Endothelial cell of umbilical vein (primary cell): ENCODE results near the gene THBD. TPM values are rescaled to one million over a fixed set of nuclear protein-coding genes. Genes with fewer than 3 reads are reported as not detected.

Experiments used
- BruUV-seq: library from RNA; stranded (reverse); fragments of 400-500 nt; replicated peaks from 2 replicates; lab custom pipeline; 2021; lab: Mats Ljungman, UMichigan
- CTCF ChIA-PET: fragments of 300-600, 350-600 bp; sonication (Branson Sonifier 250); formaldehyde crosslinking; loops from one replicate; lab custom pipeline; 2021; ENCODE audit warnings: antibody characterized with exemption, inconsistent platforms; lab: Charles Lee
- POLR2A ChIA-PET: fragments of 300-600, 350-600 bp; sonication (Branson Sonifier 250); formaldehyde crosslinking; loops from one replicate; lab custom pipeline; 2021; ENCODE audit warnings: antibody characterized with exemption, inconsistent platforms; lab: Charles Lee
- DNase-seq: peaks from one replicate; pipeline ENCODE4 v3.0.0-alpha.2; 2011; ENCODE audit warnings: low read depth, low spot score
- FAIRE-seq: peaks from 2 replicates; lab custom pipeline; 2011; peaks lifted over from hg19 to GRCh38; lab: Jason Lieb, UNC
- H2AFZ ChIP-seq: 2 replicates; pipeline ENCODE4 v1.6.0; 2012; ENCODE audit warnings: low read depth, low read length, control low read depth, inconsistent platforms
- H3K27ac ChIP-seq: 2 replicates; pipeline ENCODE4 v1.5.1; 2011; ENCODE audit warnings: low read depth, mild to moderate bottlenecking, control low read depth, low read length, moderate library complexity; ENCODE audit not compliant: insufficient read depth
- H3K27me3 ChIP-seq, 2 experiments: 2 replicates each; pipeline versions ENCODE4 v1.6.0 to v1.6.1; 2011; ENCODE audit warnings: low read length in 2 of 2, mixed read lengths in 1 of 2; ENCODE audit not compliant: control insufficient read depth in 2 of 2, insufficient read depth in 2 of 2
- H3K36me3 ChIP-seq, 2 experiments: 2 replicates in 1 of 2; 3 replicates in 1 of 2; pipeline ENCODE4 v1.5.1; 2011; ENCODE audit warnings: low read length in 2 of 2, mild to moderate bottlenecking in 1 of 2, moderate library complexity in 1 of 2; ENCODE audit not compliant: control insufficient read depth in 2 of 2, insufficient read depth in 2 of 2; ENCODE audit errors: extremely low read depth in 1 of 2
- H3K4me1 ChIP-seq: 3 replicates; pipeline ENCODE4 v1.5.1; 2011; ENCODE audit warnings: mild to moderate bottlenecking, low read length; ENCODE audit not compliant: control insufficient read depth, insufficient read depth; ENCODE audit errors: extremely low read depth
- H3K4me2 ChIP-seq: 2 replicates; pipeline ENCODE4 v1.6.1; 2011; ENCODE audit warnings: low read length, control low read depth, mixed read lengths; ENCODE audit not compliant: insufficient read depth
- H3K4me3 ChIP-seq, 3 experiments: fragments of 200-600 bp in 1 of 3; sonication (generic), shearing (Covaris generic) in 1 of 3; replicated peaks in 1 of 3; 2 replicates each; pipeline ENCODE4 v1.5.1; 2011 to 2016; ENCODE audit warnings: control low read depth in 3 of 3, low read length in 3 of 3, mild to moderate bottlenecking in 2 of 3, inconsistent platforms in 1 of 3, low read depth in 1 of 3, moderate library complexity in 1 of 3; ENCODE audit not compliant: insufficient read depth in 1 of 3
- H3K79me2 ChIP-seq: 2 replicates; pipeline ENCODE4 v1.6.0; 2012; ENCODE audit warnings: low read length, inconsistent platforms; ENCODE audit not compliant: control insufficient read depth, insufficient read depth
- H3K9ac ChIP-seq: replicated peaks from 2 replicates; pipeline ENCODE3; 2011; ENCODE audit warnings: low read length, control low read depth; ENCODE audit not compliant: insufficient read depth; ENCODE audit errors: extremely low read depth
- H3K9me1 ChIP-seq: replicated peaks from 3 replicates; pipeline ENCODE4 v1.6.0; 2011; ENCODE audit warnings: mild to moderate bottlenecking, low read length; ENCODE audit not compliant: control insufficient read depth, insufficient read depth; ENCODE audit errors: extremely low read depth
- H3K9me3 ChIP-seq: replicated peaks from 2 replicates; pipeline ENCODE4 v1.5.1; 2012; ENCODE audit warnings: low read length, inconsistent platforms; ENCODE audit not compliant: control insufficient read depth, insufficient read depth
- H4K20me1 ChIP-seq: replicated peaks from 2 replicates; pipeline ENCODE3; 2011; ENCODE audit warnings: mild to moderate bottlenecking, low read length; ENCODE audit not compliant: control insufficient read depth, insufficient read depth; ENCODE audit errors: extremely low read depth
- EZH2 ChIP-seq: IDR thresholded peaks from 2 replicates; pipeline ENCODE4 v1.6.1; 2012; ENCODE audit warnings: borderline replicate concordance, low read depth, mild to moderate bottlenecking, moderate library complexity, low read length, inconsistent platforms; ENCODE audit not compliant: severe bottlenecking
- FOS ChIP-seq: IDR thresholded peaks from 2 replicates; pipeline ENCODE4 v1.6.1; 2011; ENCODE audit warnings: mild to moderate bottlenecking, low read length, moderate library complexity, borderline replicate concordance; ENCODE audit not compliant: insufficient read depth
- GATA2 ChIP-seq: IDR thresholded peaks from 2 replicates; pipeline ENCODE4 v1.7.0; 2011; ENCODE audit warnings: low read depth, mild to moderate bottlenecking, moderate library complexity, mixed read lengths, low read length; ENCODE audit not compliant: insufficient read length, insufficient read depth
- JUN ChIP-seq: IDR thresholded peaks from 2 replicates; pipeline ENCODE4 v1.6.1; 2011; ENCODE audit warnings: borderline replicate concordance, low read depth; ENCODE audit not compliant: insufficient read length, insufficient read depth
- MYC ChIP-seq: IDR thresholded peaks from one replicate; pipeline ENCODE4 v1.6.1; 2011; ENCODE audit warnings: mild to moderate bottlenecking, low read depth, low read length
- POLR2A ChIP-seq: IDR thresholded peaks from 2 replicates; pipeline ENCODE4 v1.6.1; 2012; ENCODE audit warnings: low read depth, mild to moderate bottlenecking, control low read depth, low read length
- POLR2AphosphoS5 ChIP-seq: IDR thresholded peaks from 2 replicates; pipeline ENCODE4 v1.6.1; 2012; ENCODE audit warnings: low read depth, mild to moderate bottlenecking, control low read depth, low read length, moderate library complexity; ENCODE audit not compliant: insufficient read depth
- dilution Hi-C: fragments of 300-500 bp; cut with MboI; formaldehyde crosslinking; loops from one replicate; pipeline ENCODE4 v1.15.0; 2019; ENCODE audit warnings: low sequenced_read_pairs; ENCODE audit not compliant: extremely low pct_ligation_motif_present
- intact Hi-C: fragments of 100-400 bp; cut with micrococcal nuclease; formaldehyde crosslinking; loops from one replicate; pipeline ENCODE4 v1.10.0; 2022
- polyA plus RNA-seq, 4 experiments: library from polyadenylated mRNA; depleted of rRNA in 3 of 4; stranded (reverse) in 3 of 4; unstranded in 1 of 4; fragments of >200 nt; gene quantifications; 2 replicates each; pipeline versions ENCODE4 v1.2.1 to v1.2.3, GENCODE V29; 2011 to 2012; ENCODE audit warnings: missing spikeins in 1 of 4
- total RNA-seq: library from RNA; stranded (reverse); gene quantifications from 2 replicates; pipeline ENCODE4 v1.2.3, GENCODE V29; 2021
- TF ChIP-seq, protein P1 (sequence below), 2 donors: IDR thresholded peaks; 1 replicate in 1 of 2; 2 replicates in 1 of 2; pipeline ENCODE4 v1.5.1; 2011; ENCODE audit warnings: low read length in 2 of 2, mild to moderate bottlenecking in 2 of 2, moderate library complexity in 2 of 2, control low read depth in 1 of 2, inconsistent platforms in 1 of 2, low read depth in 1 of 2; ENCODE audit not compliant: insufficient read depth in 1 of 2; ENCODE audit errors: extremely low read depth in 1 of 2
- TF ChIP-seq, protein P2 (sequence below): IDR thresholded peaks from 2 replicates; pipeline ENCODE4 v1.6.1; 2011; ENCODE audit not compliant: insufficient read depth, insufficient read length

Gene THBD
- total and polyA plus RNA-seq, 2 donors (not counting 3 experiments of a cell fraction or from before 2014, with no cell fraction given): 17.1 to 28.0 TPM

DNA sequence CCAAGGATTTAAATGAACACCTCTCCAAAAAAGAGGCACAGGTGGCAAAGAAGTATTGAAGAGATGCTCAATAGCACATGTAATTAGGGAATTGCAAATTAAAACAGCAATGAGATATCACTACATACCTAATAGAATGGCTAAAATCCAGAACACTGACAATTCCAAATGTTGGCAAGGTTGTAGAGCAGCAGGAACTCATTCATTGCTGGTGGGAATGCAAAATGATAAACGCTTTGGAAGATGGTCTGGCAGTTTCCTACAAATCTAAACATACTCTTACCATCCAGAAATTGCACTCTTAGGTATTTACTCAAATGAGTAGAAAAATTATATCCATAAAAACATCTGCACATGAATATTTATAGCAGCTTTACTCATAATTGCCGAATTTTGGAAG, 19.6 kb upstream of the THBD start:
- Histone ChIP-seq H3K9me1 (no peaks in the 10 kb centered on the region), H3K9me3 (no peaks in the 10 kb centered on the region), H3K9ac (no peak overlapping the region), H2AFZ (no peak overlapping the region), H3K79me2 (no peaks in the 10 kb centered on the region), H3K36me3 (no peaks in the 10 kb centered on the region), H3K27ac (no peak overlapping the region), H3K4me3 (no peak overlapping the region), H3K27me3 (no peaks in the 10 kb centered on the region), H4K20me1 (no peaks in the 10 kb centered on the region), H3K4me2 (no peak overlapping the region), H3K4me1 (peaks cover 19% of the 10 kb centered on the region)
- intact Hi-C loops: no loop called here
- no TSS peak for BruUV-seq
- ChIA-PET CTCF (interaction anchor here (1.0 to 1.3 kb wide), 3 partner anchors 18 to 272 kb away, joined by 3 to 4 read pairs (median 3); no protein-coding TSS in a partner anchor), POLR2A (no interaction called here)
- dilution Hi-C loops: no loop called here
- TF ChIP-seq, protein P1, sequence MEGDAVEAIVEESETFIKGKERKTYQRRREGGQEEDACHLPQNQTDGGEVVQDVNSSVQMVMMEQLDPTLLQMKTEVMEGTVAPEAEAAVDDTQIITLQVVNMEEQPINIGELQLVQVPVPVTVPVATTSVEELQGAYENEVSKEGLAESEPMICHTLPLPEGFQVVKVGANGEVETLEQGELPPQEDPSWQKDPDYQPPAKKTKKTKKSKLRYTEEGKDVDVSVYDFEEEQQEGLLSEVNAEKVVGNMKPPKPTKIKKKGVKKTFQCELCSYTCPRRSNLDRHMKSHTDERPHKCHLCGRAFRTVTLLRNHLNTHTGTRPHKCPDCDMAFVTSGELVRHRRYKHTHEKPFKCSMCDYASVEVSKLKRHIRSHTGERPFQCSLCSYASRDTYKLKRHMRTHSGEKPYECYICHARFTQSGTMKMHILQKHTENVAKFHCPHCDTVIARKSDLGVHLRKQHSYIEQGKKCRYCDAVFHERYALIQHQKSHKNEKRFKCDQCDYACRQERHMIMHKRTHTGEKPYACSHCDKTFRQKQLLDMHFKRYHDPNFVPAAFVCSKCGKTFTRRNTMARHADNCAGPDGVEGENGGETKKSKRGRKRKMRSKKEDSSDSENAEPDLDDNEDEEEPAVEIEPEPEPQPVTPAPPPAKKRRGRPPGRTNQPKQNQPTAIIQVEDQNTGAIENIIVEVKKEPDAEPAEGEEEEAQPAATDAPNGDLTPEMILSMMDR (IDR thresholded peaks at IDR 0.05; ENCODE audit: extremely low read depth in 1 of 2, insufficient read depth in 1 of 2, low read depth in 1 of 2, low read length in 2 of 2): no peak
- TF ChIP-seq POLR2AphosphoS5 (no peak), EZH2 (no peak), MYC (no peak), FOS (no peak), GATA2 (no peak), JUN (no peak), POLR2A (no peak)
- TF ChIP-seq, protein P2, sequence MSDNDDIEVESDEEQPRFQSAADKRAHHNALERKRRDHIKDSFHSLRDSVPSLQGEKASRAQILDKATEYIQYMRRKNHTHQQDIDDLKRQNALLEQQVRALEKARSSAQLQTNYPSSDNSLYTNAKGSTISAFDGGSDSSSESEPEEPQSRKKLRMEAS: no peak
- FAIRE-seq: no peak
- DNase-seq: no peak
